Peyer's patch (tissue), 4 donors: ENCODE results near the gene RNASEH2B.

ENCODE experiments used
- POLR2A ChIP-seq, 2 donors: fragments of 450-650 bp; IDR thresholded peaks; one replicate each; pipeline ENCODE4 v1.5.1; 2017; ENCODE audit warnings: antibody characterized with exemption in 2 of 2, mild to moderate bottlenecking in 2 of 2, moderate library complexity in 2 of 2
- TF ChIP-seq, protein P1 (sequence below), 6 experiments: fragments of 450-650 bp in 4 of 6; fragments of 200-600 bp in 2 of 6; sonication (generic) in 1 of 6; IDR thresholded peaks; one replicate each; pipeline ENCODE4 v1.5.1; 2017 to 2019; ENCODE audit warnings: antibody characterized with exemption in 6 of 6, mild to moderate bottlenecking in 3 of 6, moderate library complexity in 1 of 6

- TF ChIP-seq, protein P1, sequence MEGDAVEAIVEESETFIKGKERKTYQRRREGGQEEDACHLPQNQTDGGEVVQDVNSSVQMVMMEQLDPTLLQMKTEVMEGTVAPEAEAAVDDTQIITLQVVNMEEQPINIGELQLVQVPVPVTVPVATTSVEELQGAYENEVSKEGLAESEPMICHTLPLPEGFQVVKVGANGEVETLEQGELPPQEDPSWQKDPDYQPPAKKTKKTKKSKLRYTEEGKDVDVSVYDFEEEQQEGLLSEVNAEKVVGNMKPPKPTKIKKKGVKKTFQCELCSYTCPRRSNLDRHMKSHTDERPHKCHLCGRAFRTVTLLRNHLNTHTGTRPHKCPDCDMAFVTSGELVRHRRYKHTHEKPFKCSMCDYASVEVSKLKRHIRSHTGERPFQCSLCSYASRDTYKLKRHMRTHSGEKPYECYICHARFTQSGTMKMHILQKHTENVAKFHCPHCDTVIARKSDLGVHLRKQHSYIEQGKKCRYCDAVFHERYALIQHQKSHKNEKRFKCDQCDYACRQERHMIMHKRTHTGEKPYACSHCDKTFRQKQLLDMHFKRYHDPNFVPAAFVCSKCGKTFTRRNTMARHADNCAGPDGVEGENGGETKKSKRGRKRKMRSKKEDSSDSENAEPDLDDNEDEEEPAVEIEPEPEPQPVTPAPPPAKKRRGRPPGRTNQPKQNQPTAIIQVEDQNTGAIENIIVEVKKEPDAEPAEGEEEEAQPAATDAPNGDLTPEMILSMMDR (IDR thresholded peaks at IDR 0.05): no peak
- TF ChIP-seq POLR2A (IDR thresholded peaks at IDR 0.05): no peak
These were observed 27.1 kb downstream of the RNASEH2B start for GRCh38 chr13:50936679-50937078.
